Lower leg skin (tissue), 4 donors: ENCODE data around the gene SLC36A3. TPM values are rescaled to one million over a fixed set of nuclear protein-coding genes. Genes with fewer than 3 reads are reported as not detected.

Experiments used
- DNase-seq, 2 donors: peaks; one replicate each; pipeline ENCODE4 v3.0.0-alpha.2; 2019; ENCODE audit warnings: low spot score in 2 of 2
- H3K4me3 ChIP-seq: fragments of 200-600 bp; sonication (generic); 2 replicates; pipeline ENCODE4 v1.5.1; 2017; ENCODE audit warnings: mild to moderate bottlenecking, low read depth; ENCODE audit not compliant: poor library complexity, severe bottlenecking
- POLR2A ChIP-seq, 2 donors: fragments of 450-650 bp; IDR thresholded peaks; one replicate each; pipeline ENCODE4 v1.6.1; 2016 to 2017; ENCODE audit warnings: antibody characterized with exemption in 2 of 2, mild to moderate bottlenecking in 1 of 2, moderate library complexity in 1 of 2
- WGBS, 2 donors: methylation state at CpG; one replicate each; pipeline ENCODE4 v1.1.5; 2018; 5-methylcytosine and 5-hydroxymethylcytosine counted together
- intact Hi-C: fragments of 100-400 bp; cut with DNase I; formaldehyde crosslinking; loops from one replicate; pipeline ENCODE4 v1.15.0; 2023; ENCODE audit warnings: low total_unique reads
- total RNA-seq, 4 donors: library from RNA; depleted of rRNA; stranded (reverse); fragments of >200 nt; gene quantifications; one replicate each; pipeline ENCODE4 v1.1.0, GENCODE V29; 2016
- TF ChIP-seq, protein P1 (sequence below), 3 donors: fragments of 450-650 bp; IDR thresholded peaks; one replicate each; pipeline ENCODE4 v1.5.1; 2016; ENCODE audit warnings: antibody characterized with exemption in 3 of 3, mild to moderate bottlenecking in 3 of 3, moderate library complexity in 2 of 3

SLC36A3 gene
- total RNA-seq, 4 donors from 2014 or later = not detected

DNA sequence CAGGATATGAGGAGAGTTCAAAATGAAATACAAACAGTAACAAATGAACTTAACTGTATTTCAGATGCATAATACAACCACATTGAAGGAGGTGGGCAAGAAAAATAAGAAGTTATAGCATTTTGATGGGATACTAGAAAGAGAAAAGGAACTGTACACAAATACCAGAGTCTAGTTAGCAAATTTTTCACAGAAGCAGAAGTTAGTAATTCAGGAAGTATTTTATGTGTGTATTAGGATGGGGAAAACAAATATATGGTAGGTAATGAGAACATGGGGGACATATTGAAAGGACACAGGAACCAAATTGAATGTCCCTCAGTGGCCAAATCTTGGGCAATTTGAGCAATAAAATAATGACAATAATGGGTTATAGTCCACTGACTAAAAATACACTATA lies 32.2 kb downstream of the SLC36A3 start:
- no peak overlapping the region for H3K4me3 ChIP-seq
- DNase-seq = no peak
- intact Hi-C loops = no loop called here
- TF ChIP-seq POLR2A (IDR thresholded peaks at IDR 0.05) = no peak
- TF ChIP-seq, protein P1, sequence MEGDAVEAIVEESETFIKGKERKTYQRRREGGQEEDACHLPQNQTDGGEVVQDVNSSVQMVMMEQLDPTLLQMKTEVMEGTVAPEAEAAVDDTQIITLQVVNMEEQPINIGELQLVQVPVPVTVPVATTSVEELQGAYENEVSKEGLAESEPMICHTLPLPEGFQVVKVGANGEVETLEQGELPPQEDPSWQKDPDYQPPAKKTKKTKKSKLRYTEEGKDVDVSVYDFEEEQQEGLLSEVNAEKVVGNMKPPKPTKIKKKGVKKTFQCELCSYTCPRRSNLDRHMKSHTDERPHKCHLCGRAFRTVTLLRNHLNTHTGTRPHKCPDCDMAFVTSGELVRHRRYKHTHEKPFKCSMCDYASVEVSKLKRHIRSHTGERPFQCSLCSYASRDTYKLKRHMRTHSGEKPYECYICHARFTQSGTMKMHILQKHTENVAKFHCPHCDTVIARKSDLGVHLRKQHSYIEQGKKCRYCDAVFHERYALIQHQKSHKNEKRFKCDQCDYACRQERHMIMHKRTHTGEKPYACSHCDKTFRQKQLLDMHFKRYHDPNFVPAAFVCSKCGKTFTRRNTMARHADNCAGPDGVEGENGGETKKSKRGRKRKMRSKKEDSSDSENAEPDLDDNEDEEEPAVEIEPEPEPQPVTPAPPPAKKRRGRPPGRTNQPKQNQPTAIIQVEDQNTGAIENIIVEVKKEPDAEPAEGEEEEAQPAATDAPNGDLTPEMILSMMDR (IDR thresholded peaks at IDR 0.05) = no peak

DNA sequence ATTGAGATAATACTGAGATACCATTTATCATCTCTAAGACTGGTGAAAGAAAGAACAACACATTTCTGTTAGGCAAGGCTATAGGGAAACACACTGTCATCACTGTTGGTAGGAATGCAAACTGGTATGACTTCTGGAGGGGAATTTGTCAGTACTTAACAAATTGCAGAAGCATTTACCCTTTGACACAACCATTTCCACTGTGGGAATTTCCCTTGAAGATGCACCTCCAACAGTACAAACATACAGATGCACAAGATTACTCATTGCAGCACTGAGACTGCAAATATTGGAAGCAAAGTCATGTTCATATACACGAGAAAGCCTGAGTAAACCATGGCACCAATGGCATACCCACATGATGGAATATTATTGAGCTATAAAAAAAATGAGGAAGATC lies 33.0 kb downstream of the SLC36A3 start:
- 63 to 71% methylated on average over 1 of the region's 1 CpG for WGBS, 2 donors
- intact Hi-C loops = no loop called here
- H3K4me3 ChIP-seq = no peak overlapping the region
- TF ChIP-seq POLR2A (IDR thresholded peaks at IDR 0.05) = no peak
- TF ChIP-seq, protein P1 (IDR thresholded peaks at IDR 0.05) = no peak
- DNase-seq = no peak

- 84 to 85% methylated on average over 11 of the region's 11 CpGs for WGBS, 2 donors
- intact Hi-C loops = loop anchor here (1.0 kb wide), 1 partner anchor 21 kb away; no protein-coding TSS in a partner anchor
- DNase-seq = no peak
- H3K4me3 ChIP-seq = no peak overlapping the region
- no peak for TF ChIP-seq POLR2A (IDR thresholded peaks at IDR 0.05)
- TF ChIP-seq, protein P1 (IDR thresholded peaks at IDR 0.05) = no peak
These were observed 35.9 kb downstream of the SLC36A3 start for GRCh38 chr5:151267491-151268260.

DNA sequence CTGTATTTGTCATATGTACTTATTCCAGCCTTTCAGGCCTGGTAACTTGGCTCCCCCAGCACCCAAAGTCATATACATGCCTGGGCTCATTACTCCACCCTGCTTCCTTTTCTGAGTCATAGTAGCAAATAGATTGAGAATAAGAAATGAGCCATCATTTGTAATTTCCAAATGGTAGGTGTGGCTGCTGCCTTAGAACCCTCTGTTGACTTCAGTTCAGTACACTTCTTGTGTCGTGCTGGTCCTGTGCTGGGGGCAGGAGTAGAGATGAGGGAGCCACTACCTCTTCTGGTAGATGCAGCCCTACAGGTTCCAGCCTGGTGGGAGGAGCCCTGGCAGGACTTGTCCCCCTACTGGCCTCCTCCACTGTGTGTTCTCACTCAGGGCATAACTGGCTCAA lies 39.5 kb downstream of the SLC36A3 start:
- 31 to 36% methylated on average over 1 of the region's 1 CpG for WGBS, 2 donors
- intact Hi-C loops = no loop called here
- H3K4me3 ChIP-seq = no peak overlapping the region
- TF ChIP-seq POLR2A (IDR thresholded peaks at IDR 0.05) = no peak
- TF ChIP-seq, protein P1 (IDR thresholded peaks at IDR 0.05) = no peak
- peak in 1 of 2 donors; percentile 67 for DNase-seq

DNA sequence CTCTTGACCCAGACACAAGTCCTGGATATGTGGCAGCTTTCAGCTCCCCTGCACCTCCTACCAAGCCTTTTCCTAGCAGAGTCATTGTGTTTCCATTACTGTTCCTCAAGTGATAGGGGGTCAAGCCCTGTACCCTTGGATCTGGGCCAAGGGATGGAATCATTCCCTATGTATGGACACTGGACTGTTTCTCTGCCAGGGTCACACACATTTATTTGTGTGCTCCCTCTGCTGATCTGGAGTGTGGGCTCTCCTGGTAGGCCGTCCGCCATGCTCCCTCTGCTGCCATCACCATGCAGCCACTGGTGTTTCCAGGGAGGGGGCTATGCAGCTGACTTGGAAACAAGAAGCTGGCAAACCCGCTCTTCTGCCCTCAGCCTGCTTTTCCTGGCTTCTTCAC lies 41.0 kb downstream of the SLC36A3 start:
- TF ChIP-seq, protein P1 (IDR thresholded peaks at IDR 0.05) = no peak
- TF ChIP-seq POLR2A (IDR thresholded peaks at IDR 0.05) = no peak
- intact Hi-C loops = no loop called here
- 94% methylated on average over 3 of the region's 3 CpGs for WGBS, 2 donors
- H3K4me3 ChIP-seq = no peak overlapping the region
- DNase-seq = peak in 1 of 2 donors; percentile 84

DNA sequence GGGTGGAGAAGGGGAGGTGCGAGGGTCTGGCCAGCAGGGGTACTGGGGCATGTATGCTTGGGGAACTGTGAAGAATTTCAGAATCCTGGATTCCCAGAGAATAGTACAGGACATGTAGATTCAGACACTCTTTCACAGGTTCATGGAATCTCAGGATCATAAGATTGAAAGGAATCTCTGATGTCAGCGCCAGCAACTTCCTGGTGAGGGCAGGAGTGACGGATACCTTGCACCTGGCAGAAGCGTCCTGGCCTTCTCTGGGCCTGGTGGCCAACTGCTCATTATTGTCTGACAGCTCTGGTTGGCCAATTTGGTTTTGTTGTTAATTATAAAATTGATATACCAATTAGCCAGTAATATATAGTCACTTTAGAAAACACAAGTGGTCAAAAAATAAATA lies 43.6 kb downstream of the SLC36A3 start:
- intact Hi-C loops = no loop called here
- WGBS, 2 donors = 83 to 92% methylated on average over 4 of the region's 4 CpGs
- peak in 1 of 2 donors; percentile 83 for DNase-seq
- TF ChIP-seq, protein P1 (IDR thresholded peaks at IDR 0.05) = no peak
- no peak for TF ChIP-seq POLR2A (IDR thresholded peaks at IDR 0.05)
- no peak overlapping the region for H3K4me3 ChIP-seq
